ENCODE results near the gene DHX15. TPM values are rescaled to one million over a fixed set of nuclear protein-coding genes. Genes with fewer than 3 reads are reported as not detected.

DHX15 gene
- total and polyA plus RNA-seq, 8 donors = 32.8 to 74.6 (median 46.0) TPM

DNA sequence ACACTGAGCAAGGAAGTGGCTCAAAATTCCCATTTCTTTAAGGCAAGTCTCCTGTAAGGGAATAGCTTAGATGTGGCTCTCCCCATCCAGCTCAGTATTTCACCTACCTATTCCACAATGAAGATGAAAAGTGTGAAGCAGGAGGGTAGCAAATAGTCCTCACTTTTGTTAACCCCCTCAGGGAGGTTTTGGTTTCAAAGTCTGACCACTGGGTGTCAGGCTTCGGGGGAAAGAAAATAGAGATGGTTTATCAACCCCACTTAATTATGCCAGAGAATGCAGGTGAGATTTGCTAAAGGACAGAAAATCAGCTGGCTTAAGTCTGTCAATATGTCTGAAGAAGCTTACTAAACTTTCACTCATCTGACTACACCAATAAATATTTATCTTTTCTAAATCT, 69.5 kb downstream of the DHX15 start:
- WGBS, 2 donors = 85 to 89% methylated on average over 1 of the region's 1 CpG
- no peak for FAIRE-seq

DNA sequence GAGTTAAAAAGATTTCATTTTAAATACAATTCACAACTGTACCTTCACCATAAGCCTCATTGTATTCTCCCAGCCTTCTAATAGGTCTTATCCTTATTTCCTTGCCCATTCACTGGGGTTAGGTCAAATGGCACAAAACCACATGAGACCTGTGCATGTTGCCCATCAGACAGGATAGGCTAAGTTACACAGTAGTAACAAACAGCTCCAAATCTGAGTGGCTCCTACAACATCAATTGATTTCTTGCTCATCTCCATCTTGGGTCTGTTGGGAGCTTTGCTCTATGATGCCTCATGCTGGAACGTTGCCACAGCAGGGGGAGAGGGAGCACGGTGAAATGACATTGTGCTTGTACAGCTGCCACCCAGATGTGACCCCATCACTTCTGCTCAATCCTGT, 70.6 kb downstream of the DHX15 start:
- peaks cover 0 to 8% (median 4%) of the 10 kb centered on the region in 3 donors for H3K4me1 ChIP-seq
- WGBS, 2 donors = 85 to 86% methylated on average over 2 of the region's 2 CpGs
- DNase-seq (no peak), ATAC-seq (peak in 1 of 4 donors; percentile 14), FAIRE-seq (no peak)
- TF ChIP-seq, protein P1, sequence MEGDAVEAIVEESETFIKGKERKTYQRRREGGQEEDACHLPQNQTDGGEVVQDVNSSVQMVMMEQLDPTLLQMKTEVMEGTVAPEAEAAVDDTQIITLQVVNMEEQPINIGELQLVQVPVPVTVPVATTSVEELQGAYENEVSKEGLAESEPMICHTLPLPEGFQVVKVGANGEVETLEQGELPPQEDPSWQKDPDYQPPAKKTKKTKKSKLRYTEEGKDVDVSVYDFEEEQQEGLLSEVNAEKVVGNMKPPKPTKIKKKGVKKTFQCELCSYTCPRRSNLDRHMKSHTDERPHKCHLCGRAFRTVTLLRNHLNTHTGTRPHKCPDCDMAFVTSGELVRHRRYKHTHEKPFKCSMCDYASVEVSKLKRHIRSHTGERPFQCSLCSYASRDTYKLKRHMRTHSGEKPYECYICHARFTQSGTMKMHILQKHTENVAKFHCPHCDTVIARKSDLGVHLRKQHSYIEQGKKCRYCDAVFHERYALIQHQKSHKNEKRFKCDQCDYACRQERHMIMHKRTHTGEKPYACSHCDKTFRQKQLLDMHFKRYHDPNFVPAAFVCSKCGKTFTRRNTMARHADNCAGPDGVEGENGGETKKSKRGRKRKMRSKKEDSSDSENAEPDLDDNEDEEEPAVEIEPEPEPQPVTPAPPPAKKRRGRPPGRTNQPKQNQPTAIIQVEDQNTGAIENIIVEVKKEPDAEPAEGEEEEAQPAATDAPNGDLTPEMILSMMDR (IDR thresholded peaks at IDR 0.05) = no peak
- H3K27ac ChIP-seq = no peak overlapping the region
- H3K9me3 ChIP-seq = no peaks in the 10 kb centered on the region
- no peaks in the 10 kb centered on the region for H3K36me3 ChIP-seq
- H3K27me3 ChIP-seq = no peaks in the 10 kb centered on the region
- intact Hi-C loops (cut with DNase I) = no loop called here
- no peak overlapping the region for H3K4me3 ChIP-seq

More for the DNA sequence above, 69.5 kb downstream of the DHX15 start:
- Histone ChIP-seq H3K27ac (no peak overlapping the region), H3K4me1 (peaks cover 0 to 14% (median 5%) of the 10 kb centered on the region in 3 donors), H3K9me3 (no peaks in the 10 kb centered on the region), H3K36me3 (no peaks in the 10 kb centered on the region), H3K4me3 (no peak overlapping the region), H3K27me3 (no peaks in the 10 kb centered on the region)
- TF ChIP-seq, protein P1 (IDR thresholded peaks at IDR 0.05) = no peak
- intact Hi-C loops (cut with DNase I) = no loop called here
- ATAC-seq (no peak), DNase-seq (no peak)

DNA sequence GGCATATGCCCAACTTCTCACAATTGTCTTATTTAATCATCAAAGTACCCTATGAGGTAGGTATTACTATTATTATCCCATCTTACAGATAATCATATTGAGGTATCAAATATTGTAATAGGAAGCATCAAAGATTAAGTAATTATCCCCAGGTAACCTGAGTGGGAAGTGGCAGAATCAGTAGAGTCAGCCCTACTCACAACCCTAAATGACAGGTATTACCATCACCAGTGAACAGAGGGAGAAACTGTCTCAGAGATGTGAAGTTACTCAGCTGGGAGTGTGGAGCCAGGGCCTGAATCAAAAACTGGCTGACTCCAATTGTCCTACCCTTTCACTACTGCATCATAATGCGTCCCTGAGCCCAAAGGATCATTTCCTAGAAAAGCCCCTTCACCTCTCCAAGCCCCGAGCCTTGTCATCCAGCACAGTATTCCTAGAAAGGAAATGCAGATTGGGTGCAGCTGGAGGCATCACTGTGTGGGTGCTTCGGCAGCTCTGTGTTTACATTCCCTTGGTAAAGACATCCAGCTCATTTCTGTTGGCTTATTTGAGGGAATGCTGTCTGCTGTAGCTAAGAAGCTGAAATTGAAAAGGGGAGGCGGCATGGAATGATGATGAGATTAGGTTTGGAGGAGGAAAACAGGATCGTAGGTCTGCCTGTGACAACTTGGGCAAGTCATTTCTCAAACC, 72.8 kb downstream of the DHX15 start:
- Histone ChIP-seq H3K27ac (no peak overlapping the region), H3K9me3 (no peaks in the 10 kb centered on the region), H3K36me3 (no peaks in the 10 kb centered on the region), H3K4me1 (no peaks in the 10 kb centered on the region), H3K27me3 (no peaks in the 10 kb centered on the region), H3K4me3 (no peak overlapping the region)
- ATAC-seq = no peak
- TF ChIP-seq, protein P1 (IDR thresholded peaks at IDR 0.05) = no peak
- WGBS, 2 donors = 86 to 90% methylated on average over 5 of the region's 5 CpGs
- no peak for DNase-seq
- intact Hi-C loops (cut with DNase I) = no loop called here
- no peak for FAIRE-seq

DNA sequence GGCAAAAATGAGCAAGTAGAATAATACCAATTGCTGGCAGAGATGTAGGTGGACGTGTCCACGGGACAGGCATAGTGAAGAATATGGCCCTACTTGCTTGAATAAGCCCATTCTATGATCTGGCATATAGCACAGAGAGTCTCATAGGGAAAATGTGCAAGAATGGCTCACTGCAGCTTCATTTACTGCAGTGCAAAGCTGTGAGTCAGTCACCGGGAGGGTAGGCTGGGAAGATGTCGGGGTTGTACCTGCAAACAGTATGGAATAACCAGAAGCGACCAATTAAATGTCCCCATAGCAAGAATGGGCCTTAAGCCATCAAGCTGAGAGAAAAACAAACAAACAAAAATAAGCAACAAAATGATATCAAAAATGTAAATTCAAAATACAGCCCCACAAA, 74.3 kb downstream of the DHX15 start:
- Histone ChIP-seq H3K4me1 (no peaks in the 10 kb centered on the region), H3K9me3 (no peaks in the 10 kb centered on the region), H3K36me3 (no peaks in the 10 kb centered on the region), H3K27me3 (no peaks in the 10 kb centered on the region), H3K4me3 (no peak overlapping the region), H3K27ac (no peak overlapping the region)
- ATAC-seq (no peak), FAIRE-seq (no peak), DNase-seq (no peak)
- TF ChIP-seq, protein P1 (IDR thresholded peaks at IDR 0.05) = no peak
- 97 to 98% methylated on average over 5 of the region's 5 CpGs for WGBS, 2 donors
- intact Hi-C loops (cut with DNase I) = no loop called here

DNA sequence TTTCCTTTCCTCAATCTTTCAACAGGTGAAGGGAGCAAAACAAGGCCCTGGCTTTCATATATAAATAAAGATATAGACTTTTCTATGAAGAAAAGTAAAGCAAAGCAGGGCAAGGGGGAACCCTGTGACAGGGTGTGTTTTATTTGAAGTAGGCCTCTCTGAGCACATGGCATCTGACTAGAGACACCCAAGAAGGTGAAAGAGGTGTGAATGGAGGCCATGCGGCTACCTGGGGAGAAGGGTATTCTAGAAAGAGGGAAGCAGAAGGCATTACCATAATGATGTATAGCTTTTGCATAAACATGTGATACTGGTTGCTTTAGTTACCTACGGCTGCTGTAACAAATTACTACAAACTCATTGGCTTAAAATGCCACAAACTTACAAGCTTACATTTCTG, 75.8 kb downstream of the DHX15 start:
- TF ChIP-seq, protein P1 (IDR thresholded peaks at IDR 0.05) = no peak
- WGBS, 2 donors = 98 to 100% methylated on average over 2 of the region's 2 CpGs
- no peak for ATAC-seq
- intact Hi-C loops (cut with DNase I) = no loop called here
- Histone ChIP-seq H3K4me1 (no peaks in the 10 kb centered on the region), H3K36me3 (no peaks in the 10 kb centered on the region), H3K27ac (no peak overlapping the region), H3K9me3 (no peaks in the 10 kb centered on the region), H3K27me3 (no peaks in the 10 kb centered on the region), H3K4me3 (no peak overlapping the region)
- FAIRE-seq = no peak
- no peak for DNase-seq

Data from pancreas (tissue), 10 donors.